PC-9 (cell line): ENCODE measurements around the gene PITPNM3. TPM values are rescaled to one million over a fixed set of nuclear protein-coding genes. Genes with fewer than 3 reads are reported as not detected.

Experiments
- BruUV-seq: library from RNA; stranded (reverse); fragments of 400-500 nt; replicated peaks from 2 replicates; lab custom pipeline; 2021; lab: Mats Ljungman, UMichigan
- CTCF ChIA-PET: fragments of 300-600 bp; sonication (Branson Sonifier 250); formaldehyde crosslinking; loops from one replicate; lab custom pipeline; 2022; ENCODE audit warnings: antibody characterized with exemption; lab: Charles Lee
- POLR2A ChIA-PET: fragments of 300-600 bp; sonication (Branson Sonifier 250); formaldehyde crosslinking; loops from one replicate; lab custom pipeline; 2022; ENCODE audit warnings: antibody characterized with exemption; ENCODE audit not compliant: unreplicated experiment; lab: Charles Lee
- DNase-seq, 2 experiments: peaks; one replicate each; pipeline versions ENCODE4 v3.0.0 to v3.0.0-alpha.2; 2015 to 2022; ENCODE audit warnings: mixed read lengths in 1 of 2
- H2AFZ ChIP-seq: fragments of 200-600 bp; sonication (generic); 2 replicates; pipeline ENCODE4 v1.8.1; 2017; ENCODE audit warnings: antibody characterized with exemption
- H3F3A ChIP-seq: fragments of 200-600 bp; sonication (generic); 2 replicates; pipeline ENCODE4 v1.8.1; 2017; ENCODE audit warnings: antibody characterized with exemption, mild to moderate bottlenecking, low read depth; ENCODE audit not compliant: insufficient read depth
- H3K27ac ChIP-seq: fragments of 200-600 bp; sonication (generic); 2 replicates; pipeline ENCODE4 v1.6.1; 2016; ENCODE audit warnings: mixed run types
- H3K27me3 ChIP-seq: fragments of 200-600 bp; sonication (generic); 2 replicates; pipeline ENCODE4 v1.6.1; 2016; ENCODE audit warnings: low read depth, mixed run types; ENCODE audit not compliant: insufficient read depth
- H3K36me3 ChIP-seq: fragments of 200-600 bp; sonication (generic); 2 replicates; pipeline ENCODE4 v1.6.1; 2016; ENCODE audit warnings: low read depth, mixed run types
- H3K4me1 ChIP-seq: fragments of 200-600 bp; sonication (generic); replicated peaks from 2 replicates; pipeline ENCODE4 v1.6.1; 2016; ENCODE audit warnings: mixed run types; ENCODE audit not compliant: insufficient read depth
- H3K4me2 ChIP-seq: fragments of 200-600 bp; sonication (generic); 2 replicates; pipeline ENCODE4 v1.6.1; 2017; ENCODE audit warnings: mixed run types
- H3K4me3 ChIP-seq: fragments of 200-600 bp; sonication (generic); 2 replicates; pipeline ENCODE4 v1.6.1; 2016; ENCODE audit warnings: mixed run types
- H3K79me2 ChIP-seq: fragments of 200-600 bp; sonication (generic); 2 replicates; pipeline ENCODE4 v1.6.1; 2017; ENCODE audit warnings: low read depth, mixed run types
- H3K9me2 ChIP-seq: fragments of 200-600 bp; sonication (generic); 2 replicates; pipeline ENCODE4 v1.8.1; 2017; ENCODE audit warnings: mild to moderate bottlenecking; ENCODE audit not compliant: insufficient read depth
- H3K9me3 ChIP-seq: fragments of 200-600 bp; sonication (generic); 2 replicates; pipeline ENCODE4 v1.8.1; 2016; ENCODE audit warnings: low read depth; ENCODE audit not compliant: insufficient read depth
- H4K20me1 ChIP-seq: fragments of 200-600 bp; sonication (generic); 2 replicates; pipeline ENCODE4 v1.8.1; 2017; ENCODE audit not compliant: insufficient read depth
- EZH2 ChIP-seq: fragments of 200-600 bp; sonication (generic); IDR thresholded peaks from 2 replicates; pipeline ENCODE4 v1.8.0; 2017; ENCODE audit warnings: antibody characterized with exemption, low read depth
- intact Hi-C: fragments of 100-400 bp; cut with micrococcal nuclease; formaldehyde crosslinking; loops from one replicate; pipeline ENCODE4 v1.10.0; 2022; ENCODE audit not compliant: unreplicated experiment
- total RNA-seq: library from RNA; stranded (reverse); gene quantifications from 2 replicates; pipeline ENCODE4 v1.2.3, GENCODE V29; 2021
- TF ChIP-seq, protein P1 (sequence below): fragments of 200-600 bp; sonication (generic); conservative IDR thresholded peaks from 2 replicates; pipeline ENCODE4 v1.6.1; 2017; ENCODE audit warnings: mixed run types, antibody characterized with exemption, mild to moderate bottlenecking, moderate library complexity

The PITPNM3 gene
- total RNA-seq, 1 experiment from 2014 or later, result 16.9 TPM

DNA sequence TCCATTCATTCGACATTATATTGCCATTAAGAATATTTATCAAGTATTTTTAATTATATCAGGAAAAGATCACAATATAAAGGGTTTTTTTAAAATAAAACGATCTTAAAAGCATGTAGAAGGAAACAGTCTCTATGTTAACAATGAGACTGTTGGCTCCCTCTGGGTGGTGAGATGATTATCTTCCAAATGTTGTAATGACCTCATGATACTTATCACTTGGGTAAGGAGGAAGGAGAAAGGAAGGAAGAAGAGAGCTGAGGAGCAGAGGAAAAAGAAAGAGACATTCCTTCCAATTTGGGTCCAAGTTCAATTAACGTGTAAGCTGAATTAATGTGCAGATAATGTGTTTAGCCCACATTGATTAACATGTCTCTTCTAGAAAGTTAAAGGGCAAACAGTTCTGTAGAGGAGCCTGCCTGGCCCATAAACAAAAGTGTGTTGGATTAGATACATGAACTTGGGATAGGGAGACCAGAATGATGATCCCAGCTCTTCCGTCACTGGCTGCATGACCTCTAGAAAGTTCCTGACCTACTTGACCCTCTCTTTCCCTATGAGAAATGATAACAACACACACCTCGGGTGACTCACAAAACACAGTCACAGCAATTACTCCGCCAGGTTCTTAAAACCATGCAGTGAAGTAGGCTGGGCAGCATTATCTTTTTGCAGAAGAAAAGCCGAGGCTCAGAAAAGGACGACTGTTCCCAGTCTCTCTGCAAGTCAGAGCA, 80.1 kb downstream of the PITPNM3 start:
- no peak overlapping the region for H2AFZ ChIP-seq
- peaks cover 29% of the 10 kb centered on the region for H3K4me1 ChIP-seq
- CTCF ChIA-PET, result interaction anchor here (0.6 to 1.3 kb wide), 2 partner anchors 15 to 47 kb away, joined by 4 to 6 read pairs; no protein-coding TSS in a partner anchor
- TF ChIP-seq, protein P1, sequence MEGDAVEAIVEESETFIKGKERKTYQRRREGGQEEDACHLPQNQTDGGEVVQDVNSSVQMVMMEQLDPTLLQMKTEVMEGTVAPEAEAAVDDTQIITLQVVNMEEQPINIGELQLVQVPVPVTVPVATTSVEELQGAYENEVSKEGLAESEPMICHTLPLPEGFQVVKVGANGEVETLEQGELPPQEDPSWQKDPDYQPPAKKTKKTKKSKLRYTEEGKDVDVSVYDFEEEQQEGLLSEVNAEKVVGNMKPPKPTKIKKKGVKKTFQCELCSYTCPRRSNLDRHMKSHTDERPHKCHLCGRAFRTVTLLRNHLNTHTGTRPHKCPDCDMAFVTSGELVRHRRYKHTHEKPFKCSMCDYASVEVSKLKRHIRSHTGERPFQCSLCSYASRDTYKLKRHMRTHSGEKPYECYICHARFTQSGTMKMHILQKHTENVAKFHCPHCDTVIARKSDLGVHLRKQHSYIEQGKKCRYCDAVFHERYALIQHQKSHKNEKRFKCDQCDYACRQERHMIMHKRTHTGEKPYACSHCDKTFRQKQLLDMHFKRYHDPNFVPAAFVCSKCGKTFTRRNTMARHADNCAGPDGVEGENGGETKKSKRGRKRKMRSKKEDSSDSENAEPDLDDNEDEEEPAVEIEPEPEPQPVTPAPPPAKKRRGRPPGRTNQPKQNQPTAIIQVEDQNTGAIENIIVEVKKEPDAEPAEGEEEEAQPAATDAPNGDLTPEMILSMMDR, result no peak
- TF ChIP-seq EZH2, result no peak
- no peaks in the 10 kb centered on the region for H4K20me1 ChIP-seq
- H3K27me3 ChIP-seq, result no peaks in the 10 kb centered on the region
- intact Hi-C loops, result no loop called here
- POLR2A ChIA-PET, result no interaction called here
- H3K9me3 ChIP-seq, result no peaks in the 10 kb centered on the region
- DNase-seq, result peak in 1 of 2 experiments; percentile 39
- no TSS peak for BruUV-seq
- no peaks in the 10 kb centered on the region for H3K36me3 ChIP-seq
- H3K79me2 ChIP-seq, result no peaks in the 10 kb centered on the region
- H3F3A ChIP-seq, result peaks cover 19% of the 10 kb centered on the region
- no peak overlapping the region for H3K4me2 ChIP-seq
- no peaks in the 10 kb centered on the region for H3K9me2 ChIP-seq
- H3K27ac ChIP-seq, result no peak overlapping the region
- H3K4me3 ChIP-seq, result no peak overlapping the region

DNA sequence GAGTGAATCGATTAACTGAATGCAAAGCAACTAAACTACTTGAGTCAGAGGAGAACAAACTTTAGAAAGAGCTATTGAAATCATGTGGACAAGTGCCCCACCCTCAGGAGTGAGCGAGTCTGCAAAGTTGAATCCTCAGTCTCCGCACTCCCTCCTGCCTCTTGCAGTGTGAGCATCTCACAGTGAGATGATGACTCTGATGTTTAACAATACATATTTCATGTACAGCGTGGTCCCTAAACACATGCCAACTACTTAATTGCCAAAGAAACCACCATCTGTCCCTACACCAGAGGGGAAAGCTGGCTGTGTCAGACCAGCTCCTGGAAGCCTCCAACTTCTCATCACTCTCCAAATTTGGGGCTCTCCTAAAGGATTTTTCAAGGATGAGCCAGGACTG, 80.9 kb downstream of the PITPNM3 start:
- no peak overlapping the region for H3K4me3 ChIP-seq
- no peak overlapping the region for H3K4me2 ChIP-seq
- H3K27ac ChIP-seq, result no peak overlapping the region
- H2AFZ ChIP-seq, result no peak overlapping the region
- no peaks in the 10 kb centered on the region for H3K9me2 ChIP-seq
- H3K36me3 ChIP-seq, result no peaks in the 10 kb centered on the region
- peaks cover 32% of the 10 kb centered on the region for H3K4me1 ChIP-seq
- DNase-seq, result no peak
- H3F3A ChIP-seq, result peaks cover 19% of the 10 kb centered on the region
- H4K20me1 ChIP-seq, result no peaks in the 10 kb centered on the region
- H3K9me3 ChIP-seq, result no peaks in the 10 kb centered on the region
- no TSS peak for BruUV-seq
- TF ChIP-seq, protein P1, result no peak
- CTCF ChIA-PET, result interaction anchor here (0.6 to 1.3 kb wide), 2 partner anchors 48 to 70 kb away, joined by 3 to 4 read pairs; no protein-coding TSS in a partner anchor
- H3K27me3 ChIP-seq, result no peaks in the 10 kb centered on the region
- intact Hi-C loops, result no loop called here
- H3K79me2 ChIP-seq, result no peaks in the 10 kb centered on the region
- POLR2A ChIA-PET, result no interaction called here

DNA sequence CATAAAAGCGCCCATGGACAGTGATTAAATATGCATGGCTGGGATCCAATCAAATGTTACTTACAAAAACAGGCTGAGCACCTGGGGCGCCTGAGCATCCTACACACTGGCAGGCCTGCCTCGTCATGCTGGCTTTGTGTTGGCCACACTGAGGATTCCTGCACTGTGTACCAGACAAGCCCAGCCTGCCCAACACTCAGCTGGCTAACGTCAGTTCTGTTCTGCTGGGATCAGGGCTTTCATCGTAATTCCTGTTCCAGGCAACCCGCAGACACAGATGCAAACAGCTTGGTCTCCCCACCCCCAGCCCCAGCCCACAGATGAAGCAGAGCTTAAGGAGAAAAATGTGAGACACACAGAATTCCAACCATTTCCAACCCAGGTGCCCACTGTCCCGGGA, 81.4 kb downstream of the PITPNM3 start:
- no peaks in the 10 kb centered on the region for H3K9me2 ChIP-seq
- CTCF ChIA-PET, result interaction anchor here (0.6 to 1.3 kb wide), 2 partner anchors 49 to 71 kb away, joined by 3 to 4 read pairs; no protein-coding TSS in a partner anchor
- DNase-seq, result no peak
- no peaks in the 10 kb centered on the region for H3K79me2 ChIP-seq
- H2AFZ ChIP-seq, result no peak overlapping the region
- no peaks in the 10 kb centered on the region for H4K20me1 ChIP-seq
- POLR2A ChIA-PET, result no interaction called here
- no peaks in the 10 kb centered on the region for H3K9me3 ChIP-seq
- H3K4me1 ChIP-seq, result peaks cover 32% of the 10 kb centered on the region
- BruUV-seq, result no TSS peak
- no peak overlapping the region for H3K4me3 ChIP-seq
- peaks cover 19% of the 10 kb centered on the region for H3F3A ChIP-seq
- H3K27me3 ChIP-seq, result no peaks in the 10 kb centered on the region
- H3K4me2 ChIP-seq, result no peak overlapping the region
- no peaks in the 10 kb centered on the region for H3K36me3 ChIP-seq
- H3K27ac ChIP-seq, result no peak overlapping the region
- intact Hi-C loops, result loop anchor here (5.0 kb wide), 1 partner anchor 47 kb away; no protein-coding TSS in a partner anchor
- TF ChIP-seq, protein P1, result no peak
- TF ChIP-seq EZH2, result no peak
